Measurements from ENCODE around the gene ZNF800. TPM values are rescaled to one million over a fixed set of nuclear protein-coding genes. Genes with fewer than 3 reads are reported as not detected.

ZNF800 gene
- total RNA-seq, 2 donors from 2014 or later: 29.8 to 33.9 TPM

DNA sequence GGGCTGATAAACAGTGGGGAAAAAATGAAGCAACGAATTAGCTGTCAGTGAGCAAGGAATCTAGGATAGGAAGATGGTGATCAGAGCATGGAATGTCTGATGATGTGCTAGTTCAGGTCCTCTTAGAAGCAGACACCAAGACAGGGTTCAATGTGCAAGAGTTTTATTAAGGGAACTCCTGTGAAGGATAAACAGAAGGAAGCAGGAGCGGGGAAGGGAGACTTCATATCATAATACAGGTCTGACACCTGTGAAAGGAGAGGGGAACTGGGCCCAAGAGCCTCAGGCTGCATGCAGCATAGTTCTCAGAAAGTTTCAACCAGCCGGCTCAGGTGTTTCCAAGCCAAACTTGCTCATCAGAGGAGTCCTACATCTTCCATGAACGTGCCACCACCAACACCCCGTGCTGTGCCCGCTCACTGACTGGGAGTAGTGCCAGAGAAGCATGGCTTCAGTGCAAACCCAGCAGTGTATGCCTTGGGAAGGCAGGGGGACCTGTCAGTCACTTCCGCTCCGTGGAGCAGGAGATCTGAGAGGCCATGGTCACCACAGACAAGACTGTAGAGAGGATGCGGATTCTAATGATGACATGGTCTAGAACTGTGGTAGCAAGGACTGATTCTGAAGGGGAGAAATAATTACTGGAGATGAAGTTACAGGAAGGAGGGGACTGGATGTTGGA lies 45.8 kb downstream of the ZNF800 start:
- Histone ChIP-seq H3K4me3 (no peak overlapping the region), H3K27ac (no peak overlapping the region), H3K36me3 (no peaks in the 10 kb centered on the region), H3K27me3 (replicated peaks; ENCODE audit: insufficient read depth) (no peaks in the 10 kb centered on the region), H3K4me1 (replicated peaks) (no peaks in the 10 kb centered on the region), H3K9me3 (no peaks in the 10 kb centered on the region)
- WGBS: 85% methylated on average over 9 of the region's 9 CpGs
- no peak for DNase-seq (ENCODE audit: low spot score)
- TF ChIP-seq CTCF (IDR thresholded peaks at IDR 0.05): no peak
- no peak for TF ChIP-seq POLR2A (IDR thresholded peaks at IDR 0.05)
- TF ChIP-seq POLR2AphosphoS5 (IDR thresholded peaks at IDR 0.05): no peak
- intact Hi-C loops (cut with DNase I): loop anchor here (10.0 kb wide), 1 partner anchor 168 kb away; no protein-coding TSS in a partner anchor

- no peak overlapping the region for H3K4me3 ChIP-seq
- intact Hi-C loops (cut with DNase I): loop anchor here (10.0 kb wide), 1 partner anchor 172 kb away; no protein-coding TSS in a partner anchor
- DNase-seq (ENCODE audit: low spot score): no peak
- no peaks in the 10 kb centered on the region for H3K9me3 ChIP-seq
- no peaks in the 10 kb centered on the region for H3K4me1 ChIP-seq (replicated peaks)
- H3K27ac ChIP-seq: no peak overlapping the region
- H3K36me3 ChIP-seq: no peaks in the 10 kb centered on the region
- no peaks in the 10 kb centered on the region for H3K27me3 ChIP-seq (replicated peaks; ENCODE audit: insufficient read depth)
- WGBS: 64% methylated on average over 1 of the region's 1 CpG
- TF ChIP-seq POLR2A (IDR thresholded peaks at IDR 0.05) (no peak), CTCF (IDR thresholded peaks at IDR 0.05) (no peak), POLR2AphosphoS5 (IDR thresholded peaks at IDR 0.05) (no peak)
Observed at GRCh38 chr7:127342596-127342995, 49.9 kb downstream of the ZNF800 start.

- Histone ChIP-seq H3K4me3 (no peak overlapping the region), H3K4me1 (replicated peaks) (no peaks in the 10 kb centered on the region), H3K27ac (no peak overlapping the region), H3K9me3 (no peaks in the 10 kb centered on the region), H3K27me3 (replicated peaks; ENCODE audit: insufficient read depth) (no peaks in the 10 kb centered on the region), H3K36me3 (no peaks in the 10 kb centered on the region)
- TF ChIP-seq POLR2AphosphoS5 (IDR thresholded peaks at IDR 0.05) (no peak), CTCF (IDR thresholded peaks at IDR 0.05) (no peak), POLR2A (IDR thresholded peaks at IDR 0.05) (no peak)
- 74% methylated on average over 1 of the region's 1 CpG for WGBS
- DNase-seq (ENCODE audit: low spot score): no peak
- intact Hi-C loops (cut with DNase I): no loop called here
Observed at GRCh38 chr7:127338122-127338521, 54.4 kb downstream of the ZNF800 start.

DNA sequence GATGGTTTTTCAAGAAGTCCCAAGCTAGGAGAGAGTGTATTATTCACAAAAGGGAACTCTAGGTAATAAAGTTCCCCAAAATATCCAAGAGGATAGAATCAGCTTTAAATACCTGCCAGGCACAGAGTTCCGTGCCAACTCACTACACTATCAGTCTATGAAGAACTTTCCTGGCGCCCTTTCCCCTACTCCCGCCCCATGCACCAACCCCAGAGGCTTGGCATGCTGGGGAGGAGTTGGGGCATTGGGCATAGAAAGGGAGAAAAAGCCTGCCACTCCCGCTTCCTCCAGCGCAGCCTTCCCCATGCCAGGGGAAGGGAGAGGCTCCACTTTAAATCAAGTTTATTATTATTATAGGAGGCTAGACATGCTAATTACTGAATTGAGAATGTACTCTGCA lies 54.9 kb downstream of the ZNF800 start:
- Histone ChIP-seq H3K27me3 (replicated peaks; ENCODE audit: insufficient read depth) (no peaks in the 10 kb centered on the region), H3K4me3 (no peak overlapping the region), H3K36me3 (no peaks in the 10 kb centered on the region), H3K4me1 (replicated peaks) (no peaks in the 10 kb centered on the region), H3K9me3 (no peaks in the 10 kb centered on the region), H3K27ac (no peak overlapping the region)
- TF ChIP-seq POLR2A (IDR thresholded peaks at IDR 0.05) (no peak), POLR2AphosphoS5 (IDR thresholded peaks at IDR 0.05) (no peak), CTCF (IDR thresholded peaks at IDR 0.05) (no peak)
- intact Hi-C loops (cut with DNase I): no loop called here
- DNase-seq (ENCODE audit: low spot score): no peak
- 49% methylated on average over 5 of the region's 5 CpGs for WGBS

DNA sequence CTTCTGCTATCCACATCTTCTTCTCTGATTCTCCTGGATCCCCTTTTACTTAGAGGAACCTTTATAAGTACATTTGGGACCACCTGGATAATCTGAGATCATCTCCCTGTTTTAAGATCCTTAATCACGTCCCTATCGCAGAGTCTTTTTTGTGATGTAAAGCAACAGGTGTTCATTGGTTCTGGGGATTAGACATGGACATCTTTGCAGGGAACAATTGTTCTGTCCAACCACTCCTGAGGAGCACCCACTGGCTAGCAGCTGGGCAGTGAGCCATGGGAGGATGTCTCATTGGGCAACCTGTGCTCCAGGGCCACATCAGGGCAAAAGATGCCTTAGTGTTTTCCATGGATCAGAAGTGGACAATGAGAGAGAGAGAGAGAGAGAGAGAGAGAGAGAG lies 56.0 kb downstream of the ZNF800 start:
- 82% methylated on average over 2 of the region's 2 CpGs for WGBS
- no peak overlapping the region for H3K27ac ChIP-seq
- intact Hi-C loops (cut with DNase I): no loop called here
- TF ChIP-seq POLR2AphosphoS5 (IDR thresholded peaks at IDR 0.05) (no peak), POLR2A (IDR thresholded peaks at IDR 0.05) (no peak), CTCF (IDR thresholded peaks at IDR 0.05) (no peak)
- DNase-seq (ENCODE audit: low spot score): no peak
- H3K4me3 ChIP-seq: no peak overlapping the region
- no peaks in the 10 kb centered on the region for H3K27me3 ChIP-seq (replicated peaks; ENCODE audit: insufficient read depth)
- no peaks in the 10 kb centered on the region for H3K4me1 ChIP-seq (replicated peaks)
- no peaks in the 10 kb centered on the region for H3K36me3 ChIP-seq
- no peaks in the 10 kb centered on the region for H3K9me3 ChIP-seq
